Muscle of leg (tissue), 11 donors: ENCODE measurements around the gene USP30. TPM values are rescaled to one million over a fixed set of nuclear protein-coding genes. Genes with fewer than 3 reads are reported as not detected.

ENCODE experiments used
- DNase-seq: peaks from one replicate; pipeline ENCODE4 v3.0.0; 2013
- H3K27ac ChIP-seq: one replicate; pipeline ENCODE4 v1.5.1; 2013; ENCODE audit warnings: mild to moderate bottlenecking, low read length, control low read depth
- H3K27me3 ChIP-seq: one replicate; pipeline ENCODE4 v1.6.1; 2013; ENCODE audit warnings: low read length; ENCODE audit not compliant: control insufficient read depth, insufficient read depth
- H3K36me3 ChIP-seq: one replicate; pipeline ENCODE4 v1.6.1; 2013; ENCODE audit warnings: low read length; ENCODE audit not compliant: control insufficient read depth, insufficient read depth
- H3K4me1 ChIP-seq: one replicate; pipeline ENCODE4 v1.6.1; 2013; ENCODE audit warnings: low read length; ENCODE audit not compliant: control insufficient read depth, insufficient read depth
- H3K4me3 ChIP-seq: one replicate; pipeline ENCODE4 v1.5.1; 2013; ENCODE audit warnings: low read length, control low read depth
- H3K9me3 ChIP-seq: replicated peaks from 2 replicates; pipeline ENCODE4 v1.6.1; 2013; ENCODE audit warnings: low read depth, low read length; ENCODE audit not compliant: control insufficient read depth
- WGBS: methylation state at CpG from one replicate; pipeline ENCODE4 v1.1.5; 2013; ENCODE audit warnings: missing lambda C conversion rate; ENCODE audit not compliant: insufficient coverage; 5-methylcytosine and 5-hydroxymethylcytosine counted together
- polyA plus RNA-seq, 8 donors: library from polyadenylated mRNA; unstranded; fragments of 120-200 nt; gene quantifications; one replicate each; pipeline versions ENCODE4 v1.2.1 to v1.2.3, GENCODE V29; 2013; ENCODE audit warnings: inconsistent platforms in 1 of 8, low replicate concordance in 1 of 8; ENCODE audit not compliant: insufficient read length in 8 of 8, insufficient read depth in 1 of 8
- total RNA-seq: library from RNA; stranded (reverse); fragments of 120-200 nt; gene quantifications from one replicate; pipeline ENCODE4 v1.2.4, GENCODE V29; 2013

USP30 gene
- total and polyA plus RNA-seq, 9 donors, result 10.1 to 14.8 (median 12.5) TPM

DNA sequence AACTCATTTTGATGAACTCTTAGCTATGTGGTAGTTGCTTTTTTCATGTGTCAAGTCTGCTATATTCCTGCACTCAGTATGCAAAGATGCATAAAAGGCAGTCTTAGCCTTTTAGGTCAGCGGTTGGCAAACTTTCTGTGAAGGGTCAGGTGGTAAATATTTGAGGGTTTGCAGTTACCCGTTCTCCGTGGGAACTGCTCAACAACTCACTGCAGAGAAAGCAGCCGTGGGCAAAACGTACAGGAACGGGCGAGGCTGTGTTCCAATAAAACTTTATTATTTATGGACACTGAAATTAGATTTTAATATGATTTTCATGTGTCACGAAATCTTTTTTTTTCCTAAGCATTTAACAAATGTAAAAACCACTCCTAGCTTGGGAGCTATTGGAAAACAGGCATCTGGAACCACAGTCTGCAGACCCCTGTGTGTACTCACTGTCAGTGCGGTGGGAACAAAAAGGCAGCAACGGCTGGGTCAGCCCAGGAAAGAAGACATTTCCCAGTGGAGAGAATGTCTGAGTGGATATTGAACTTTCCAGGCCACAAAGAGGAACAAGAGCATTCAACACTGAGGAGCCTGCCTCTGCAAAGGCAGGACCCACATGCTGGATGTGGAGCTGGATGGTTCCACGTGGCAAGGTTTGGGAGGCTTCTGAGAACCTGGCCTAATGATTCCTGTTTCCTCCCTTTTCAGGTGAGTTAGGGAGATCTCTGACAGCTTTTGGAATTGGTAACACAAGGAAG, 60.5 kb downstream of the USP30 start:
- no peaks in the 10 kb centered on the region for H3K9me3 ChIP-seq
- WGBS, result 42% methylated on average over 4 of the region's 11 CpGs
- peaks cover 15% of the 10 kb centered on the region for H3K36me3 ChIP-seq
- no peaks in the 10 kb centered on the region for H3K27me3 ChIP-seq
- H3K4me1 ChIP-seq, result peaks cover 25% of the 10 kb centered on the region
- no peak for DNase-seq
- H3K27ac ChIP-seq, result no peak overlapping the region
- H3K4me3 ChIP-seq, result no peak overlapping the region

- no peaks in the 10 kb centered on the region for H3K27me3 ChIP-seq
- peaks cover 25% of the 10 kb centered on the region for H3K4me1 ChIP-seq
- no peak overlapping the region for H3K4me3 ChIP-seq
- no peaks in the 10 kb centered on the region for H3K9me3 ChIP-seq
- no peak for DNase-seq
- no peak overlapping the region for H3K27ac ChIP-seq
- 92% methylated on average over 5 of the region's 5 CpGs for WGBS
- peaks cover 12% of the 10 kb centered on the region for H3K36me3 ChIP-seq
Observed at GRCh38 chr12:109113661-109114321, 61.4 kb downstream of the USP30 start.

- no peaks in the 10 kb centered on the region for H3K27me3 ChIP-seq
- peaks cover 25% of the 10 kb centered on the region for H3K4me1 ChIP-seq
- no peak overlapping the region for H3K27ac ChIP-seq
- no CpG with 5 or more reads among the region's 2 CpGs for WGBS
- H3K36me3 ChIP-seq, result peaks cover 8% of the 10 kb centered on the region
- no peak overlapping the region for H3K4me3 ChIP-seq
- no peak for DNase-seq
- H3K9me3 ChIP-seq, result no peaks in the 10 kb centered on the region
Observed at GRCh38 chr12:109114644-109115043, 62.3 kb downstream of the USP30 start.

- 80% methylated on average over 1 of the region's 3 CpGs for WGBS
- Histone ChIP-seq H3K27me3 (no peaks in the 10 kb centered on the region), H3K4me1 (peaks cover 21% of the 10 kb centered on the region), H3K36me3 (peaks cover 1% of the 10 kb centered on the region), H3K27ac (peak overlapping the region; percentile 83), H3K9me3 (no peaks in the 10 kb centered on the region), H3K4me3 (no peak overlapping the region)
- DNase-seq, result no peak
Observed at GRCh38 chr12:109115404-109115757, 63.0 kb downstream of the USP30 start.

DNA sequence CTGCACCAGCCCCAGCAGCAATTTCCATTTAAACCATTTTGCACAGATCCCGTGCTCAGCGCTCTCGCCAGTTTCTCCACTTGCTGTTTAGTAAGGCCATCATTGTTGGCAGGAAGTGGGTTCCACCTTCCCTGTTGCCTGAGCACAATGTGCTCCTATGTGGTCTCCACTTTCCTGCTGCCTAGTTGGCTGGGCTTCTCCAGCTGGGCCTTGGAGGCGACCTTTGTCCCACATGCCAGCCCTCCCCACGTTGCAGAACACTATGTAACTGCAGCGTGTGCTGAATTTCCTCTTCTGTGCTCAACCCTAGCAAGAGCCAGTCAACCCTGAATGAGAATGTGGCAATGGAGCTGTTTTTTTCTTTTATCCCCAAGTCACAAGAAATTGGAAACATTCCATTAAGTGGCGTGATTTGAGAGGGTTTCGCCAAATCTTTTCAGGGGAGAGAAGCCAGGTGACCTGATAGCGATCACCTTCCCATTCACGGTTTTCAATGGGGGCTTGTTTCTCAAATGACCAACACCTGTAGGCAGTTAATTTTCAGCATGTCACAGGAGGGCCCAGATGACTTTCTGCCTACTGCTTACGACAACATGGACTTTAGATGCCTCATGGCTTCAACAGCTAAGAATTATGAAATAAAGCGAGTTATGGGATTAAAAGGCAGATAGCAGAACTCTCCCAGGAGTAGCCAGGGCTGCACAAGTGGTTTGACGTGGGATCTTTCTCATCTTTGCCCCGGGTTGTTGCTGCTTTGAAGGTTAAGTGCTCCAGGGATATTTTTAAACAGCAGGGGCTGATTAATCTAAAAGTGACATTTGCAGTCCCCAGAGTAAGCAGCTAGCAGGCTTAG, 63.6 kb downstream of the USP30 start, which contains the start of gene ACACB:
Gene ACACB (plus strand): TSS at position 830 of the 853 bp plus-strand sequence. CDS start 22,819 bp downstream, outside the sequence.
- 61% methylated on average over 5 of the region's 14 CpGs for WGBS
- H3K27ac ChIP-seq, result peak within 1 kb of the TSS; percentile 83
- no peaks in the 10 kb centered on the region for H3K36me3 ChIP-seq
- H3K4me3 ChIP-seq, result no peak within 1 kb of the TSS
- no peaks in the 10 kb centered on the region for H3K9me3 ChIP-seq
- peak; percentile 53 for DNase-seq
- peaks cover 18% of the 10 kb centered on the region for H3K4me1 ChIP-seq
- H3K27me3 ChIP-seq, result no peaks in the 10 kb centered on the region

- 63% methylated on average over 7 of the region's 12 CpGs for WGBS
- Histone ChIP-seq H3K4me1 (peaks cover 16% of the 10 kb centered on the region), H3K4me3 (no peak overlapping the region), H3K9me3 (no peaks in the 10 kb centered on the region), H3K27ac (peak overlapping the region; percentile 83), H3K27me3 (no peaks in the 10 kb centered on the region), H3K36me3 (no peaks in the 10 kb centered on the region)
- DNase-seq, result no peak
Observed at GRCh38 chr12:109116611-109116949, 64.2 kb downstream of the USP30 start.

DNA sequence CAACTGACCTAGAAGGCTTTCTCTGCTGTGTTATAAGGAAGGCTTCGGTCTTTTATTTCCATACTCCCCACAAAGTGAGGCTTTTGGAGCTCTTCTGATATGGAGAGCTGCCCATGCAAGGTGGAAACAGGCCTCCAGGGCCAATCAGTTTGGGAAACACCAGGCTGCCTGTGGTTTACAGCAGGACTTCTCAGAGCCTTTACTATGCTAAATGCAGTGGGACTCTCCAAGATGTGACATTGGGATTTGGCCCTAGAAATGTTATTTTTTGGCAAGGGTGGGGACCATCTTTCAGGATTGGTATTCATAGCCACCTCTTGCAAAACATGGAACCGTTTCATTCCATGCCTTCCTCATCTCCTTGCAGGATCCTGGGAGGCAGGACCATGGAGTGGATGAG, 67.7 kb downstream of the USP30 start:
- WGBS, result no CpG with 5 or more reads among the region's 2 CpGs
- no peak for DNase-seq
- Histone ChIP-seq H3K27ac (no peak overlapping the region), H3K4me3 (no peak overlapping the region), H3K36me3 (no peaks in the 10 kb centered on the region), H3K4me1 (peaks cover 15% of the 10 kb centered on the region), H3K9me3 (no peaks in the 10 kb centered on the region), H3K27me3 (no peaks in the 10 kb centered on the region)

GRCh38 chr12:109120557-109120956, 68.2 kb downstream of the USP30 start:
- Histone ChIP-seq H3K4me1 (peaks cover 11% of the 10 kb centered on the region), H3K36me3 (no peaks in the 10 kb centered on the region), H3K27me3 (no peaks in the 10 kb centered on the region), H3K4me3 (no peak overlapping the region), H3K27ac (no peak overlapping the region), H3K9me3 (no peaks in the 10 kb centered on the region)
- DNase-seq, result no peak
- WGBS, result 93% methylated on average over 3 of the region's 4 CpGs

- Histone ChIP-seq H3K4me3 (no peak overlapping the region), H3K36me3 (no peaks in the 10 kb centered on the region), H3K9me3 (no peaks in the 10 kb centered on the region), H3K4me1 (peaks cover 3% of the 10 kb centered on the region), H3K27ac (no peak overlapping the region), H3K27me3 (no peaks in the 10 kb centered on the region)
- 100% methylated on average over 1 of the region's 3 CpGs for WGBS
- no peak for DNase-seq
Observed at GRCh38 chr12:109121346-109121880, 69.0 kb downstream of the USP30 start.
